ENCODE measurements around the gene ZNF302.
A peak's percentile ranks its signal among the peaks of the same experiment; 100 is the strongest.

The ZNF302 gene

DNA sequence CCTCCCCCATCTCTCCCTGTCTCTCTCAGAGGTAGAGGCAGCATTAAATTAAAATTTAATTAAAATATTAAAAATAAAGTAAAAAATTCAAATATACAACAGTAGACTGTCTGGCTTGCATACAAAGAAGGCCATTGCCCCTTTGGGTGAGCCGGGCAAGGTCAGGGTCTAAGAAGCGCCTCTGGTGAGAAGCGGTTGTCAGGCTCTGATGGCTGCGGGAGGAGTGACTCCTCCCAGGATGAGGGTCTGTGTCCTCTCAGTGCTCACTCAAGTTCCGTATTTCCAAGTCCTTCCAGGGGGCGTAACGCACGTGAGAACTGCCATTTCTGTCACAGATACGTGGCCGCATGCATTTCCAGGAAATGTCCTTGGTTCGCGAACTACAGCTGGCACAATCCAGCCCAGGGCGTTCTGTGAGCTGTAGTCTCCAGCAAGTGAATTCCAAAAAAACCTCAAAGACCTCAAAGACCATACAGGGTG is 55.8 kb downstream of the ZNF302 start:
- peak; percentile 77 for DNase-seq

DNA sequence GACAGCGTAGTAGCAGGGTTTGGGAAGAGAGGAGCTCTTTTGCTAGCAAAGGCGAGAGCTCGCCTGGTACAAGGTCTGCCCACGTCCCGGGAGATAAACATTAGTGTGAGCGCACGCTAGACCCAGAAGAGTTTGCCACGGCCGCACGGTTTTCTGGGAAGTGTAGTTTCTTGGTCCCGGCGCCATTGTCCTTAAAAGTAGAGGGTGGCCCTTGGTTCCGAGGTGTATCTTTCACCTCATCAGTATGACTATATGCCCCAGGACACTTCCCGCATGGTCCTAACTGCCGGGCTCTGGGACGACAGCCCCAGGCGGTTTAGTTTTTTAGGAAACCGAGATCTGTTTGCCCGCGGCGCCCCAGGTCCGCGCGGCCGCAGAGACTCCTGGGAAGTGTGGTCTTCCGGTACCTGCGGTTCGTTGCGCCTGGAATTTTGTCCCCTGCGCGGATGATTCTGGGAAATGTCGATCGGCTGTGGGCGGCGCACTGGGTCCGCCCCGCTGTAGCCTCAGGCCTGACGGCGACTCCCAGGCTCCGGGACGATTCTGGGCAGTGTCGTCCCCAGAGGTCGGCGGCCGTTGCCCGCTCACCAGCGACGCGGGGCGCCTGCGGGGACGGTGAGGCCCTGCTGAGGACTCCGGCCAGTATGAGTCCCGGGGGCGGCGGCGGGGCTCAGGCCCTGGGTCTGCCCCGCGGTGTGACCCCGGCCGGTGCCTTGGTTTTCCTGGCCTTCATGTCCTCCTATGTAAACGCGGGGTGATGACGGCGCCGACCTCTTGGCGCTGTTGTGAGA is 56.5 kb downstream of the ZNF302 start, which contains the start of gene ZNF181:
Gene ZNF181, plus strand, starts transcription at position 498 of the 791 bp plus-strand sequence. CDS start 795 bp downstream, outside the sequence.
- peak; percentile 91 for DNase-seq

DNA sequence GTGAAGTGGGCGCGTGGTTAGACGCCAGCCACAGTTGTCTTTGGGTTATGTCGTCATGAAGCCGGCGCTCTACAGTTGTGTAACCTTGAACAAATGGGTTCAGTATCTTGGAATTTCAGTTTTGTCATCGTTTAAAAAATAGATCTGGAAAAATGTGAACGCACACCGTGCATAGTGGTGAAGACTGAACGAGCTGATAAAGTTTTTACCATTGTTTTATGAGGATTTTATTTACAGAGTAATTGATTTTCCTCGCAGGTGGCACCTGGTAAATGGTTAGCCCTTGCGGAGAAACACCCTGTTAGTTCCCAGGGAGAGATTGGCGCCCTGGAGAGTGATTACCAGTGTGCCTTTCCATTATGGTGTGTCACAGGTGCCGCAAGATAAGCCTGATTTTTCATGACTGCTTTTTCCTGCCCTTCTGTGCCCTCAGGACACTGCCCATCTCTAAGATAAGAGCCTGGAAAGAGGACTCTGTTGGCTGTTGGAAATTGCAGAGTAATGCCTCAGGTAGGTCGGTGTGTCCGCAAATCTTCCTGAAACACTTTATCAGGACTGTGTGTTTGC is 57.1 kb downstream of the ZNF302 start:
- peak; percentile 77 for DNase-seq

All from NCI-H146 (cell line).